Suprapubic skin (tissue), 3 donors: ENCODE data around the gene ARPC2.

Experiments
- POLR2A ChIP-seq, 2 donors: fragments of 450-650 bp; IDR thresholded peaks; one replicate each; pipeline ENCODE4 v1.6.1; 2017; ENCODE audit warnings: antibody characterized with exemption in 2 of 2, mild to moderate bottlenecking in 2 of 2, moderate library complexity in 2 of 2
- TF ChIP-seq, protein P1 (sequence below), 2 donors: fragments of 200-600 bp in 1 of 2; fragments of 450-650 bp in 1 of 2; sonication (generic) in 1 of 2; IDR thresholded peaks; one replicate each; pipeline ENCODE4 v1.5.1; 2016 to 2019; ENCODE audit warnings: antibody characterized with exemption in 2 of 2, mild to moderate bottlenecking in 1 of 2, moderate library complexity in 1 of 2

DNA sequence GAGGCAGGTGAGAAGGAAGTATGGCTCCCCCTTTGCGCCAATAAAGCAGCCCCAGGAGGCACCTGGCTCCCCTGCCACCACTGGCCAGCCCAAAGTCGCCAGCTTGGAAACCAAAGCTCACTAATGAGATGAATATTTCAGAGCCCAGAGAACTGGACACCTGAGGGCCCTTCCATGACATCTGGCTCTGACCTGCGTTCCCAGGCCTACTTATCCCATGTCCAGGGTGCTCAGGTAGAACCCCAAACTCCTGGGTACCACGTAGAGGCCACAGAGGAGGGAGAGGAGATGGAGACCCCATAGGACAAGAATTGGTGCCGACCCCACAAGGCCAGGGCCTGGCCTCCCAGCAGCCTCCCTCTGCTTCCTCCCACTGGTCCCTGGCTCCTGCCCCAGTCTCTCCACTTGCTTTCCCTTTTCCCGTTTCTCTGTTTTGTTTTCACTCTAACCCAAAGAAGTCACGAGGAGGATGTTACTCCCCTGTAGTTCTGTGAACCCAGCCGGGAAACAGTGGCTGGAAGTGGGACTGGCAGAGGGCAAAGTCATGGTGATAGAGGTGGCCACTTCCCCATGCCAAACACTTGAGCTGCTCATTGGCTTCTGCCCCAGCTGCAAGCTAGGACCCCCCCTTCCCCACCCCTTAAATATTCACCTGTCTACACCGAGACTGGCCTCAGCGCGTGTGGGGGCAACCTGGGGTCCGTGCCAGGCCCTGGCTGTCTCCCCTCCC lies 74.5 kb downstream of the ARPC2 start:
- TF ChIP-seq, protein P1, sequence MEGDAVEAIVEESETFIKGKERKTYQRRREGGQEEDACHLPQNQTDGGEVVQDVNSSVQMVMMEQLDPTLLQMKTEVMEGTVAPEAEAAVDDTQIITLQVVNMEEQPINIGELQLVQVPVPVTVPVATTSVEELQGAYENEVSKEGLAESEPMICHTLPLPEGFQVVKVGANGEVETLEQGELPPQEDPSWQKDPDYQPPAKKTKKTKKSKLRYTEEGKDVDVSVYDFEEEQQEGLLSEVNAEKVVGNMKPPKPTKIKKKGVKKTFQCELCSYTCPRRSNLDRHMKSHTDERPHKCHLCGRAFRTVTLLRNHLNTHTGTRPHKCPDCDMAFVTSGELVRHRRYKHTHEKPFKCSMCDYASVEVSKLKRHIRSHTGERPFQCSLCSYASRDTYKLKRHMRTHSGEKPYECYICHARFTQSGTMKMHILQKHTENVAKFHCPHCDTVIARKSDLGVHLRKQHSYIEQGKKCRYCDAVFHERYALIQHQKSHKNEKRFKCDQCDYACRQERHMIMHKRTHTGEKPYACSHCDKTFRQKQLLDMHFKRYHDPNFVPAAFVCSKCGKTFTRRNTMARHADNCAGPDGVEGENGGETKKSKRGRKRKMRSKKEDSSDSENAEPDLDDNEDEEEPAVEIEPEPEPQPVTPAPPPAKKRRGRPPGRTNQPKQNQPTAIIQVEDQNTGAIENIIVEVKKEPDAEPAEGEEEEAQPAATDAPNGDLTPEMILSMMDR (IDR thresholded peaks at IDR 0.05), result no peak
- no peak for TF ChIP-seq POLR2A (IDR thresholded peaks at IDR 0.05)
